ENCODE measurements around the gene DLGAP1.

DLGAP1 gene

DNA sequence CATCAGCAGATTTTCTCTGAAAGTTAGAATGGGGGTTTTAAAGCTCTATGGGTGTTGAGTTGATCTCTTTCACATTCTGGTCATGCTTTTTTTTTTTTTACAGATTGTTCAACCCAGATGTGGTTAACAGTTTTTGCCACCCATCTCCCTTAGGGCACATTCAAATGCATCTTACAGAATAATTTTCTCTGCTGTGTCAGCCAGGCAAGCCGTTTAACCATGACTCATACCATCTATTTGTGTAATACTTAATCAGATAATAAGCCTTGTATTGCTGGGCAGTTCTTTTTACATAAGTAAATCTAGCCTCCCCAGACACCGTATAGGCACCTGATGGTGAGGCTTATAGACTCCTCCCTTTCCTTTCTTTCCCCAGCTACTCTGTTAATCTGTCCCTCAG lies 943.1 kb downstream of the DLGAP1 start (continued):
- TF ChIP-seq, protein P1, sequence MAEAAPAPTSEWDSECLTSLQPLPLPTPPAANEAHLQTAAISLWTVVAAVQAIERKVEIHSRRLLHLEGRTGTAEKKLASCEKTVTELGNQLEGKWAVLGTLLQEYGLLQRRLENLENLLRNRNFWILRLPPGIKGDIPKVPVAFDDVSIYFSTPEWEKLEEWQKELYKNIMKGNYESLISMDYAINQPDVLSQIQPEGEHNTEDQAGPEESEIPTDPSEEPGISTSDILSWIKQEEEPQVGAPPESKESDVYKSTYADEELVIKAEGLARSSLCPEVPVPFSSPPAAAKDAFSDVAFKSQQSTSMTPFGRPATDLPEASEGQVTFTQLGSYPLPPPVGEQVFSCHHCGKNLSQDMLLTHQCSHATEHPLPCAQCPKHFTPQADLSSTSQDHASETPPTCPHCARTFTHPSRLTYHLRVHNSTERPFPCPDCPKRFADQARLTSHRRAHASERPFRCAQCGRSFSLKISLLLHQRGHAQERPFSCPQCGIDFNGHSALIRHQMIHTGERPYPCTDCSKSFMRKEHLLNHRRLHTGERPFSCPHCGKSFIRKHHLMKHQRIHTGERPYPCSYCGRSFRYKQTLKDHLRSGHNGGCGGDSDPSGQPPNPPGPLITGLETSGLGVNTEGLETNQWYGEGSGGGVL (tag by site-specific recombination; IDR thresholded peaks at IDR 0.05) = 0 out of 2 replicates have a peak, but pooled peaks have one; percentile 11
- no peak for TF ChIP-seq SP7 (tag by site-specific recombination; IDR thresholded peaks at IDR 0.05)

DNA sequence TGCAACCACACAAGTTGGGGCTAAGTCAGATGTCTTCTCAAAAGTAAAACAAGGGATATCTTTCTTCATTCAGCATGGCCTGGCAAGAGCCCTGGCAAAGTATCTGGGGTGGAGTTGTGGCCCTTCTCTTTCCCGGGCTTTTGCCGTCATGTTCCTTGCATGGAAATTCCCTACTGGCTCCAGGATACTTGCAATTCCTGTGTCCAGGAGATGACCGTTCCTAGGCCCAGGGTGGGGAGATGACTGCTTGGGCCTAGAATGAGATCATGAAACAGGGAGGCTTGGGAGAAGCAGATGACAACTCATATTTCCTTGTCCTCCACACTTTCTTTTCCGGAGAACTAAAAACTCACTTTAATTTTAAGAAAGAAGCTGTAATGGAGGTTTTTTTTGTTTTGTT lies 944.2 kb downstream of the DLGAP1 start:
- TF ChIP-seq ZNF501 (tag by site-specific recombination; IDR thresholded peaks at IDR 0.05) (no peak), ZNF350 (tag by site-specific recombination; IDR thresholded peaks at IDR 0.05) (no peak), ZNF670 (tag by site-specific recombination; IDR thresholded peaks at IDR 0.05; ENCODE audit: low read depth) (no peak), ZNF768 (tag by site-specific recombination; IDR thresholded peaks at IDR 0.05) (no peak), ZNF146 (tag by site-specific recombination; IDR thresholded peaks at IDR 0.05) (no peak), MZF1 (tag by site-specific recombination; IDR thresholded peaks at IDR 0.05; ENCODE audit: borderline replicate concordance) (no peak), ZNF433 (tag by site-specific recombination; IDR thresholded peaks at IDR 0.05; ENCODE audit: low read depth) (no peak), ZNF211 (tag by site-specific recombination; IDR thresholded peaks at IDR 0.05; ENCODE audit: low read depth) (no peak), ZFP3 (tag by site-specific recombination; IDR thresholded peaks at IDR 0.05; ENCODE audit: low read depth) (no peak), GLIS2 (tag by site-specific recombination; IDR thresholded peaks at IDR 0.05) (no peak), ZNF488 (tag by site-specific recombination; IDR thresholded peaks at IDR 0.05) (no peak), ZBTB49 (tag by site-specific recombination; IDR thresholded peaks at IDR 0.05; ENCODE audit: low read depth) (no peak), ZNF416 (tag by site-specific recombination; IDR thresholded peaks at IDR 0.05) (no peak), MYNN (tag by site-specific recombination; IDR thresholded peaks at IDR 0.05; ENCODE audit: borderline replicate concordance) (no peak), ZNF335 (tag by site-specific recombination; conservative IDR thresholded peaks at IDR 0.05) (no peak)
- TF ChIP-seq, protein P2, sequence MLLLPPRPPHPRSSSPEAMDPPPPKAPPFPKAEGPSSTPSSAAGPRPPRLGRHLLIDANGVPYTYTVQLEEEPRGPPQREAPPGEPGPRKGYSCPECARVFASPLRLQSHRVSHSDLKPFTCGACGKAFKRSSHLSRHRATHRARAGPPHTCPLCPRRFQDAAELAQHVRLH (tag by site-specific recombination; IDR thresholded peaks at IDR 0.05) = no peak
- TF ChIP-seq, protein P3, sequence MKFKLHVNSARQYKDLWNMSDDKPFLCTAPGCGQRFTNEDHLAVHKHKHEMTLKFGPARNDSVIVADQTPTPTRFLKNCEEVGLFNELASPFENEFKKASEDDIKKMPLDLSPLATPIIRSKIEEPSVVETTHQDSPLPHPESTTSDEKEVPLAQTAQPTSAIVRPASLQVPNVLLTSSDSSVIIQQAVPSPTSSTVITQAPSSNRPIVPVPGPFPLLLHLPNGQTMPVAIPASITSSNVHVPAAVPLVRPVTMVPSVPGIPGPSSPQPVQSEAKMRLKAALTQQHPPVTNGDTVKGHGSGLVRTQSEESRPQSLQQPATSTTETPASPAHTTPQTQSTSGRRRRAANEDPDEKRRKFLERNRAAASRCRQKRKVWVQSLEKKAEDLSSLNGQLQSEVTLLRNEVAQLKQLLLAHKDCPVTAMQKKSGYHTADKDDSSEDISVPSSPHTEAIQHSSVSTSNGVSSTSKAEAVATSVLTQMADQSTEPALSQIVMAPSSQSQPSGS (tag by site-specific recombination; IDR thresholded peaks at IDR 0.05; ENCODE audit: low read depth) = no peak
- TF ChIP-seq, protein P1 (tag by site-specific recombination; IDR thresholded peaks at IDR 0.05) = no peak

More for the DNA sequence above, 944.2 kb downstream of the DLGAP1 start:
- Histone ChIP-seq H3K36me3 (ENCODE audit: control insufficient read depth in 2 of 2, insufficient read depth in 1 of 2, low read length in 2 of 2) (no peaks in the 10 kb centered on the region), H3K4me3 (ENCODE audit: low read depth, low read length) (no peak overlapping the region), H3K9me3 (ENCODE audit: control insufficient read depth, insufficient read depth, low read depth, low read length) (no peaks in the 10 kb centered on the region), H3K27ac (ENCODE audit: extremely low read depth, low read depth, low read length) (no peak overlapping the region), H3K4me1 (ENCODE audit: control insufficient read depth, insufficient read depth, low read length) (peaks cover 6% of the 10 kb centered on the region; the same call in 1 of the 2 replicates)
- ChIA-PET POLR2A (no interaction called here), CTCF (interaction anchor here (0.6 to 0.7 kb wide), 2 partner anchors 19 to 192 kb away, joined by 4 read pairs; no protein-coding TSS in a partner anchor)
